Body of pancreas (tissue), 4 donors: ENCODE data around the gene FAM162B. TPM values are rescaled to one million over a fixed set of nuclear protein-coding genes. Genes with fewer than 3 reads are reported as not detected.

Source experiments
- ATAC-seq: fragments of 150-250 bp; one replicate; pipeline ENCODE4 v1.9.1; 2016
- DNase-seq, 4 donors: peaks; one replicate each; pipeline ENCODE4 v3.0.0-alpha.2; 2019
- H3K27ac ChIP-seq, 4 donors: fragments of 200-600 bp; sonication (generic); 1 replicate in 3 of 4; 2 replicates in 1 of 4; pipeline versions ENCODE4 v1.5.1 to v1.6.1; 2016 to 2019; ENCODE audit warnings: mild to moderate bottlenecking in 1 of 4, mixed read lengths in 1 of 4, moderate library complexity in 1 of 4
- H3K27me3 ChIP-seq, 2 donors: fragments of 200-600 bp; sonication (generic); one replicate each; pipeline ENCODE4 v1.6.0; 2016; ENCODE audit warnings: mild to moderate bottlenecking in 1 of 2
- H3K36me3 ChIP-seq, 2 donors: fragments of 200-600 bp; sonication (generic); replicated peaks in 1 of 2; 2 replicates each; pipeline ENCODE4 v1.5.1; 2016; ENCODE audit warnings: low read depth in 2 of 2; ENCODE audit not compliant: insufficient read depth in 1 of 2
- H3K4me1 ChIP-seq: fragments of 200-600 bp; sonication (generic); one replicate; pipeline ENCODE4 v1.6.0; 2016
- H3K4me3 ChIP-seq, 2 donors: fragments of 200-600 bp; sonication (generic); 1 replicate in 1 of 2; 2 replicates in 1 of 2; pipeline ENCODE4 v1.5.1; 2016 to 2019
- H3K9me3 ChIP-seq, 3 donors: fragments of 200-600 bp; sonication (generic); 1 replicate in 2 of 3; 2 replicates in 1 of 3; pipeline ENCODE4 v1.5.1; 2016
- CTCF ChIP-seq, 7 experiments: fragments of 450-650 bp in 4 of 7; fragments of 200-600 bp in 3 of 7; sonication (generic) in 3 of 7; IDR thresholded peaks; one replicate each; pipeline ENCODE4 v1.5.1; 2016 to 2019; ENCODE audit warnings: antibody characterized with exemption in 7 of 7
- POLR2A ChIP-seq, 3 donors: fragments of 450-650 bp; IDR thresholded peaks; one replicate each; pipeline ENCODE4 v1.6.1; 2016; ENCODE audit warnings: antibody characterized with exemption in 3 of 3, mild to moderate bottlenecking in 2 of 3
- WGBS, 2 donors: methylation state at CpG; one replicate each; pipeline ENCODE4 v1.1.5; 2017; 5-methylcytosine and 5-hydroxymethylcytosine counted together
- intact Hi-C: fragments of 100-400 bp; cut with DNase I; formaldehyde crosslinking; loops from one replicate; pipeline ENCODE4 v1.15.1; 2023
- total RNA-seq, 2 donors: library from RNA; depleted of rRNA; stranded (reverse); fragments of >200 nt; gene quantifications; one replicate each; pipeline ENCODE4 v1.1.0, GENCODE V29; 2016

The FAM162B gene
- total RNA-seq: not detected

GRCh38 chr6:116764961-116765841, at the start of gene FAM162B:
Gene FAM162B (minus strand): TSS chr6:116765719. CDS start chr6:116765576, 143 bp downstream.
- DNase-seq (peak in 3 of 4 donors; percentile 3 to 29 (median 13)), ATAC-seq (peak; percentile 60)
- no peaks in the 10 kb centered on the region for H3K36me3 ChIP-seq
- no peaks in the 10 kb centered on the region for H3K9me3 ChIP-seq
- WGBS, 2 donors: 2% methylated on average over 25 to 89 of the region's 89 CpGs
- H3K4me3 ChIP-seq: peak within 1 kb of the TSS; percentile 9 to 12
- intact Hi-C loops: no loop called here
- H3K4me1 ChIP-seq: peaks cover 14% of the 10 kb centered on the region
- TF ChIP-seq POLR2A (IDR thresholded peaks at IDR 0.05) (no peak), CTCF (IDR thresholded peaks at IDR 0.05) (no peak)
- H3K27me3 ChIP-seq: peaks cover 0 to 18% of the 10 kb centered on the region in 2 donors
- peak within 1 kb of the TSS in 1 of 4 donors; percentile 36 for H3K27ac ChIP-seq

DNA sequence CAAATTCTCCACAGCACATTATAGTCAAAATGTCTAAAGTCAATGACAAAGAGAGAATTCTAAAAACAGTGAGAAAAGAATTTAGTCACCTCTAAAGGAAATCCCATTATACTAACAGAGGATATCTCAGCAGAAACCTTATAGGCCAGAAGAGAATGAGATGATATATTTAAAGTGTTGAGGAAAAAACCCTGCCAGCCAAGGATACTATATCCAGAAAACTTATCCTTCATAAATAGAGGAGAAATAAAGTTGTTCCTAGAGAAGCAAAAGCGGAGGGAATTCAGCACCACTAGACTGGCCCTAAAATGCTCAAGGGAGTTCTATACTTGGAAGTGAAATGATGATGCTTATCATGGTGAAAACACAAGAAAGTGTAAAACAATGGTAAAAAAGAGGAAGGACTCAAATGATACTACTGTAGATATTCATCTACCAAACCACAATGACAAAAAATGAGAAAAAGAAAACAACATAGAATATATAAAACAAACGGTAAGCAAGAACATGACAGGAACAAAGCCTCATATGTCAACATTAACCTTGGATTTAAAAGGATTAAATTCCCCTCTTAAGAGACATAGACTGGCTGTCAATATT, 46.6 kb upstream of the FAM162B start:
- H3K36me3 ChIP-seq: no peaks in the 10 kb centered on the region
- no peaks in the 10 kb centered on the region for H3K27me3 ChIP-seq
- DNase-seq (no peak), ATAC-seq (no peak)
- no peak for TF ChIP-seq CTCF (IDR thresholded peaks at IDR 0.05)
- no peak for TF ChIP-seq POLR2A (IDR thresholded peaks at IDR 0.05)
- H3K27ac ChIP-seq: no peak overlapping the region
- no peaks in the 10 kb centered on the region for H3K9me3 ChIP-seq
- WGBS, 2 donors: 72 to 79% methylated on average over 2 of the region's 2 CpGs
- no peak overlapping the region for H3K4me3 ChIP-seq
- no peaks in the 10 kb centered on the region for H3K4me1 ChIP-seq
- intact Hi-C loops: no loop called here

DNA sequence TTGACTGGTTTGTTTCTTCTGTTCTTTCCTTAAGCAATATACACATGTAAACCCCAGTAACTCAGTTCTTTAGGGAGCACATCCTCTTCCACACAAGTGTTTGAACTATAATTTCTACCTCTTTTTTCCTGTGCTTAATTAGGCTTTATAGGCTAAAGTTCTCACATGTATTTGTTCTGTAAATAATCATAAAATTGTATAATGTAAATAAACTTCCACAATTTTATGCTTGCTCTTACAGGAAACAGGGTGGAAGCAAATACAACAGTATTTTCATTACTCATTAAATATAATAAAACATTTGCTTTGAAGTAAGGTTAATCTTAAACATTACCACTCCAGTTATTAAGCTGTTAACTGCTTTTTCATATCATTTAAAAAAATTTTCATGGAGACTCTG, 36.5 kb upstream of the FAM162B start:
- Histone ChIP-seq H3K4me3 (no peak overlapping the region), H3K4me1 (no peaks in the 10 kb centered on the region), H3K27me3 (no peaks in the 10 kb centered on the region), H3K9me3 (no peaks in the 10 kb centered on the region), H3K27ac (no peak overlapping the region), H3K36me3 (no peaks in the 10 kb centered on the region)
- intact Hi-C loops: no loop called here
- TF ChIP-seq CTCF (IDR thresholded peaks at IDR 0.05) (no peak), POLR2A (IDR thresholded peaks at IDR 0.05) (no peak)
- no peak for DNase-seq
- no peak for ATAC-seq

DNA sequence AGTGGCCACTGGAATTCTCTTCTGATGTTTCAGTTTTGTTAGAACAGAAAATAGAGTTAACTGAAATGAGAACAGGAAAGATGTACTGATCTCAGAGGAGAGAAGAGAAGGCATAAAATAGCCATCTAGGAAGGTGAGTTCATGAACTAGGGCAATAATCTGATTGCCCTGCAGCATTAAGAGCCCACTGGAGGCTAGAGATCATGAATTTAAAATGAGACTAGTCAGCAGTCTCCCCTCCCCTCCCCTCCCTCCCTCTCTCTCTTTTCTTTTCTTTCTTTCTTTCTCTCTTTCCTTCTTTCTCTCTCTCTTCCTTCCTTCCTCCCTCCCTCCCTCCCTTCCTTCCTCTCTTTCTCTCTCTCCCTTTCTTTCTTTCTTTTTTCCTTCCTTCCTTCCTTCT, 34.4 kb upstream of the FAM162B start:
- H3K9me3 ChIP-seq: no peaks in the 10 kb centered on the region
- intact Hi-C loops: no loop called here
- no peak overlapping the region for H3K4me3 ChIP-seq
- TF ChIP-seq POLR2A (IDR thresholded peaks at IDR 0.05) (no peak), CTCF (IDR thresholded peaks at IDR 0.05) (no peak)
- DNase-seq (no peak), ATAC-seq (no peak)
- no peaks in the 10 kb centered on the region for H3K36me3 ChIP-seq
- H3K27ac ChIP-seq: no peak overlapping the region
- H3K27me3 ChIP-seq: no peaks in the 10 kb centered on the region
- H3K4me1 ChIP-seq: no peaks in the 10 kb centered on the region
